Measurements from ENCODE around the gene ANGEL1. TPM values are rescaled to one million over a fixed set of nuclear protein-coding genes. Genes with fewer than 3 reads are reported as not detected.

Gene ANGEL1
- total RNA-seq, 1 experiment from 2014 or later: 19.9 TPM

GRCh38 chr14:76780360-76780759, 32.3 kb downstream of the ANGEL1 start:
- intact Hi-C loops (cut with micrococcal nuclease; ENCODE audit: unreplicated experiment): no loop called here
- BruUV-seq (replicated peaks): no TSS peak
- no peaks in the 10 kb centered on the region for H3K4me1 ChIP-seq (ENCODE audit: insufficient read depth, low read length, poor library complexity, severe bottlenecking)
- H3K36me3 ChIP-seq (ENCODE audit: insufficient read depth, low read length, poor library complexity, severe bottlenecking): no peaks in the 10 kb centered on the region
- ChIA-PET POLR2A (ENCODE audit: low non-redundant PET) (no interaction called here), CTCF (no interaction called here)
- no peaks in the 10 kb centered on the region for H3K9me3 ChIP-seq (ENCODE audit: low read depth, low read length, poor library complexity, severe bottlenecking)
- no peaks in the 10 kb centered on the region for H3K27me3 ChIP-seq (replicated peaks; ENCODE audit: insufficient read depth, low read depth, low read length, poor library complexity)
- H3K4me3 ChIP-seq (ENCODE audit: low read depth, low read length, poor library complexity, severe bottlenecking): no peak overlapping the region
- TF ChIP-seq CTCF (conservative IDR thresholded peaks at IDR 0.05; ENCODE audit: low read depth, low read length): no peak
- no peak overlapping the region for H3K27ac ChIP-seq (ENCODE audit: low read depth, low read length, poor library complexity, severe bottlenecking)
- DNase-seq (ENCODE audit: low spot score): no peak

DNA sequence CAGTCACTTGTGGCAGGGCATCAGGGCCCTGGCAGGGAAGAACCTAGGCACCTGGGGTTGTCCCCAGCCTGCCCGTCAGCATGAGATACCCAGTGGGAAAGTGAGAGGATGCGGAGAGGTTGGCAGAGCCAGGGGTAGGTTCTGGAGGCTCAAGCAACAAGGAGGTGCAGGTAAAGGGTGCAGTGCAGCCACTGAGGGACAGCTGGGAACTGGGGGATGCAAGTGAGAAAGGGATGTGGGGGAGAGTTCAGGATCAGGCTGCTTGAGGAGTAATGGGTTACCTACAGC, 32.7 kb downstream of the ANGEL1 start:
- Histone ChIP-seq H3K27me3 (replicated peaks; ENCODE audit: insufficient read depth, low read depth, low read length, poor library complexity) (no peaks in the 10 kb centered on the region), H3K36me3 (ENCODE audit: insufficient read depth, low read length, poor library complexity, severe bottlenecking) (no peaks in the 10 kb centered on the region), H3K27ac (ENCODE audit: low read depth, low read length, poor library complexity, severe bottlenecking) (no peak overlapping the region), H3K4me3 (ENCODE audit: low read depth, low read length, poor library complexity, severe bottlenecking) (no peak overlapping the region), H3K9me3 (ENCODE audit: low read depth, low read length, poor library complexity, severe bottlenecking) (no peaks in the 10 kb centered on the region), H3K4me1 (ENCODE audit: insufficient read depth, low read length, poor library complexity, severe bottlenecking) (no peaks in the 10 kb centered on the region)
- ChIA-PET CTCF (no interaction called here), POLR2A (ENCODE audit: low non-redundant PET) (no interaction called here)
- BruUV-seq (replicated peaks): no TSS peak
- no peak for TF ChIP-seq EZH2 (IDR thresholded peaks at IDR 0.05; ENCODE audit: borderline replicate concordance, low read depth, low read length, poor library complexity, severe bottlenecking)
- no peak for TF ChIP-seq CTCF (conservative IDR thresholded peaks at IDR 0.05; ENCODE audit: low read depth, low read length)
- DNase-seq (ENCODE audit: low spot score): no peak
- intact Hi-C loops (cut with micrococcal nuclease; ENCODE audit: unreplicated experiment): no loop called here

DNA sequence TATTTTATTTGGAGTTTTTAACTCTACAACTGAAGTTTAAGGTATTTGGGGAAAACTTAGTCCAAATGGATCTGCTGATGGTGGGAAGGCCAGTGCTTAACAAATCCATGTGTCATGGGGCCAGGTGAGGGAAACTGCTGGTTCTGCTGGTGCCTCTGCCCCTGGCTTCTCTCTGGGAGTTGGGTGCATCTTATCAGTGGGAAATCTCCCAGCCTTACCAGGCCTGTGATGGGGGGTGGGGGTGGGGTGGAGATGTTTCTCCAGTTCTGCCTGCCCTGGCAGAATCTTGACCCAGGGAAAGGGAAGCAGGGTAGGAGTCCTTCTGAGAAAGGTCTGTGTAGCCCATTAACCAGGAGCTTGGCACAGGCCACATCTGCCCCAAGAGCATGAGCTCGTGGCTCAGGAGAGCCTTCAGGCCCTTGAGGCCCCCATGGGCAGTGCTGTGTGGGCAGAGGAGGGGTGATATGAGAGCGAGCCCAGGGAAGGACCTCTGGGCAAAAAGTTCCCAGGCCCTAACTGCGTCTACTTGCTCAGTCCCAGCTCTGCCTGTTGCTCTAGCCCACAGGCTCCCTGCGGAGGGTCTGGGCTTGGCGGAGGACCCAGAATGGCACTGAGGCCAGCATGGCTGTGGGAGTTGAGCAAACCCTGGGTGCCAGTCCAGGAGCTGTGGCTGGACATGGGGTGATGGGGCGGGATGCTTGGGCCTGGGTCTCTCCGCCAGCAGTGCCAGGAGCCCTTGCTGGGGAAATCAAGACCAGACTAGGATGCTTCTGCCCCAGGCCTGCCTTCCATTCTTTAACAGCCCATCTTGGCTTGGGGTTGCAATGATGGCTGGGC, 33.2 kb downstream of the ANGEL1 start:
- DNase-seq (ENCODE audit: low spot score): no peak
- Histone ChIP-seq H3K4me3 (ENCODE audit: low read depth, low read length, poor library complexity, severe bottlenecking) (no peak overlapping the region), H3K27me3 (replicated peaks; ENCODE audit: insufficient read depth, low read depth, low read length, poor library complexity) (no peaks in the 10 kb centered on the region), H3K27ac (ENCODE audit: low read depth, low read length, poor library complexity, severe bottlenecking) (no peak overlapping the region), H3K4me1 (ENCODE audit: insufficient read depth, low read length, poor library complexity, severe bottlenecking) (no peaks in the 10 kb centered on the region), H3K36me3 (ENCODE audit: insufficient read depth, low read length, poor library complexity, severe bottlenecking) (no peaks in the 10 kb centered on the region), H3K9me3 (ENCODE audit: low read depth, low read length, poor library complexity, severe bottlenecking) (no peaks in the 10 kb centered on the region)
- POLR2A ChIA-PET (ENCODE audit: low non-redundant PET): no interaction called here
- TF ChIP-seq CTCF (conservative IDR thresholded peaks at IDR 0.05; ENCODE audit: low read depth, low read length) (no peak), EZH2 (IDR thresholded peaks at IDR 0.05; ENCODE audit: borderline replicate concordance, low read depth, low read length, poor library complexity, severe bottlenecking) (no peak)
- CTCF ChIA-PET: interaction anchor here (0.6 kb wide), 2 partner anchors 94 to 128 kb away, joined by 3 read pairs; no protein-coding TSS in a partner anchor
- BruUV-seq (replicated peaks): no TSS peak
- intact Hi-C loops (cut with micrococcal nuclease; ENCODE audit: unreplicated experiment): no loop called here
